Panc1 (cell line): Measurements from ENCODE around the gene ADNP.

Experiments used
- CTCF ChIP-seq: fragments of 450-650 bp; IDR thresholded peaks from 2 replicates; pipeline ENCODE4 v1.5.1; 2017; ENCODE audit warnings: mild to moderate bottlenecking
- POLR2AphosphoS5 ChIP-seq: IDR thresholded peaks from 2 replicates; pipeline ENCODE4 v1.6.1; 2012; ENCODE audit warnings: mild to moderate bottlenecking, low read depth, low read length, moderate library complexity
- SIN3A ChIP-seq: IDR thresholded peaks from 2 replicates; pipeline ENCODE4 v1.6.1; 2012; ENCODE audit warnings: low read depth, mild to moderate bottlenecking, low read length, moderate library complexity, borderline replicate concordance; ENCODE audit not compliant: insufficient read depth

- TF ChIP-seq CTCF (no peak), SIN3A (no peak), POLR2AphosphoS5 (no peak)
Observed at GRCh38 chr20:50959543-50960126, 28.4 kb upstream of the ADNP start.
